ENCODE measurements around the gene RHOBTB3.

Gene RHOBTB3

GRCh38 chr5:95773335-95774059, 42.4 kb downstream of the RHOBTB3 start:
- TF ChIP-seq CTCF (conservative IDR thresholded peaks at IDR 0.05) (no peak), ZFX (IDR thresholded peaks at IDR 0.05) (no peak)
- peak overlapping the region; percentile 45 for H3K27ac ChIP-seq

GRCh38 chr5:95777441-95777840, 46.3 kb downstream of the RHOBTB3 start:
- no peak for TF ChIP-seq ZFX (IDR thresholded peaks at IDR 0.05)
- H3K27ac ChIP-seq = no peak overlapping the region

- no peak overlapping the region for H3K27ac ChIP-seq
- TF ChIP-seq ZFX (IDR thresholded peaks at IDR 0.05) = no peak
- TF ChIP-seq CTCF (conservative IDR thresholded peaks at IDR 0.05) = no peak
Measured at GRCh38 chr5:95778713-95779436, 47.7 kb downstream of the RHOBTB3 start.

GRCh38 chr5:95779611-95780010, 48.5 kb downstream of the RHOBTB3 start:
- H3K27ac ChIP-seq = no peak overlapping the region
- TF ChIP-seq CTCF (conservative IDR thresholded peaks at IDR 0.05) (no peak), ZFX (IDR thresholded peaks at IDR 0.05) (no peak)

GRCh38 chr5:95780597-95780996, 49.5 kb downstream of the RHOBTB3 start:
- no peak overlapping the region for H3K27ac ChIP-seq

GRCh38 chr5:95781101-95781583, 50.0 kb downstream of the RHOBTB3 start:
- peak overlapping the region; percentile 55 for H3K27ac ChIP-seq
- TF ChIP-seq ZFX (IDR thresholded peaks at IDR 0.05) (no peak), CTCF (conservative IDR thresholded peaks at IDR 0.05) (peak; percentile 98)

More at GRCh38 chr5:95780597-95780996, 49.5 kb downstream of the RHOBTB3 start:
- TF ChIP-seq ZFX (IDR thresholded peaks at IDR 0.05) = no peak
- no peak for TF ChIP-seq CTCF (conservative IDR thresholded peaks at IDR 0.05)

- TF ChIP-seq CTCF (conservative IDR thresholded peaks at IDR 0.05) = no peak
- TF ChIP-seq ZFX (IDR thresholded peaks at IDR 0.05) = no peak
- H3K27ac ChIP-seq = no peak overlapping the region
Measured at GRCh38 chr5:95782181-95782580, 51.0 kb downstream of the RHOBTB3 start.
